ENCODE measurements around the gene HEYL. TPM values are rescaled to one million over a fixed set of nuclear protein-coding genes. Genes with fewer than 3 reads are reported as not detected.

HEYL gene
- total RNA-seq, 1 experiment from 2014 or later: 8.8 TPM

DNA sequence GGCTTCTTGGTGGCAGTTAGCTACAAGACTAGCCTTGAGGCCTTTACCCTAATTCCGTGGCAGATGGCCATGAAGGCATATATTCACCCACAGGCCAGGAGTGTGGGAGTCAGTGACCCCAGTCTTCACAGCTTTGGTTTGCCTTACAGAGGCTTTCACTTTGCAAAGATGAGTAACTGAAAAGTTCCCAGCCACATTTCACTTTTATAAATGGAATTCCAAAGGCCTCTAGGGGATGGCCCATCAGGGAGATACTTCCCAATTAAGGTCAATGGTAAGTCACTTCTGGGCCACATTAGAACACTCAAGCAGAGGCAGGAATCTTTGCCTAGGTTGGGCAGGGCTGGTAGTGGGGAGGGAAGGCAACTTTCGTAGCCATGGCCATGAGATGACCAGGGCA, 13.1 kb upstream of the HEYL start:
- intact Hi-C loops (cut with micrococcal nuclease): loop anchor here (2.0 kb wide), 1 partner anchor 550 kb away; no protein-coding TSS in a partner anchor
- Histone ChIP-seq H2AFZ (ENCODE audit: low read depth, low read length, poor library complexity, severe bottlenecking) (peak overlapping the region; percentile 82), H3K9me2 (ENCODE audit: insufficient read depth) (no peaks in the 10 kb centered on the region), H3K4me2 (ENCODE audit: low read length) (no peak overlapping the region), H3K9me3 (ENCODE audit: control insufficient read depth in 1 of 2, insufficient read depth in 1 of 2, low read depth in 1 of 2, low read length in 2 of 2) (no peaks in the 10 kb centered on the region), H3K4me3 (replicated peaks in 1 of 2; ENCODE audit: low read depth in 1 of 2, low read length in 2 of 2) (no peak overlapping the region), H3K4me1 (ENCODE audit: control insufficient read depth in 1 of 2, insufficient read depth in 2 of 2, low read length in 2 of 2) (peaks cover 0 to 10% of the 10 kb centered on the region in 2 experiments; a peak in 2 of 4 replicates), H3K27ac (ENCODE audit: low read depth, low read length) (no peak overlapping the region), H4K20me1 (ENCODE audit: insufficient read depth) (no peaks in the 10 kb centered on the region), H3K9ac (ENCODE audit: low read length) (no peak overlapping the region), H3K36me3 (ENCODE audit: control insufficient read depth in 1 of 2, insufficient read depth in 2 of 2, low read length in 2 of 2) (no peaks in the 10 kb centered on the region), H3K79me2 (ENCODE audit: insufficient read depth, low read length) (no peaks in the 10 kb centered on the region), H3K27me3 (ENCODE audit: insufficient read depth, low read length) (no peaks in the 10 kb centered on the region)
- no peak for ATAC-seq
- ChIA-PET RAD21 (ENCODE audit: low non-redundant PET in 1 of 2, low total read pairs in 2 of 2, uncharacterized antibody in 2 of 2, unreplicated experiment in 2 of 2) (no interaction called here), CTCF (interaction anchor here (0.6 to 3.4 kb wide), 4 partner anchors 42 to 531 kb away, joined by 3 to 36 read pairs (median 6); no protein-coding TSS in a partner anchor), POLR2A (no interaction called here)
- no TSS peak for BruUV-seq (replicated peaks)
- TF ChIP-seq, protein P1, sequence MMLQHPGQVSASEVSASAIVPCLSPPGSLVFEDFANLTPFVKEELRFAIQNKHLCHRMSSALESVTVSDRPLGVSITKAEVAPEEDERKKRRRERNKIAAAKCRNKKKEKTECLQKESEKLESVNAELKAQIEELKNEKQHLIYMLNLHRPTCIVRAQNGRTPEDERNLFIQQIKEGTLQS (IDR thresholded peaks at IDR 0.05): no peak
- TF ChIP-seq, protein P2, sequence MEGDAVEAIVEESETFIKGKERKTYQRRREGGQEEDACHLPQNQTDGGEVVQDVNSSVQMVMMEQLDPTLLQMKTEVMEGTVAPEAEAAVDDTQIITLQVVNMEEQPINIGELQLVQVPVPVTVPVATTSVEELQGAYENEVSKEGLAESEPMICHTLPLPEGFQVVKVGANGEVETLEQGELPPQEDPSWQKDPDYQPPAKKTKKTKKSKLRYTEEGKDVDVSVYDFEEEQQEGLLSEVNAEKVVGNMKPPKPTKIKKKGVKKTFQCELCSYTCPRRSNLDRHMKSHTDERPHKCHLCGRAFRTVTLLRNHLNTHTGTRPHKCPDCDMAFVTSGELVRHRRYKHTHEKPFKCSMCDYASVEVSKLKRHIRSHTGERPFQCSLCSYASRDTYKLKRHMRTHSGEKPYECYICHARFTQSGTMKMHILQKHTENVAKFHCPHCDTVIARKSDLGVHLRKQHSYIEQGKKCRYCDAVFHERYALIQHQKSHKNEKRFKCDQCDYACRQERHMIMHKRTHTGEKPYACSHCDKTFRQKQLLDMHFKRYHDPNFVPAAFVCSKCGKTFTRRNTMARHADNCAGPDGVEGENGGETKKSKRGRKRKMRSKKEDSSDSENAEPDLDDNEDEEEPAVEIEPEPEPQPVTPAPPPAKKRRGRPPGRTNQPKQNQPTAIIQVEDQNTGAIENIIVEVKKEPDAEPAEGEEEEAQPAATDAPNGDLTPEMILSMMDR (IDR thresholded peaks at IDR 0.05 in 2 of 3, conservative IDR thresholded peaks at IDR 0.05 in 1 of 3; ENCODE audit: borderline replicate concordance in 1 of 3, insufficient read depth in 1 of 3, low read depth in 2 of 3, low read length in 2 of 3): no peak
- TF ChIP-seq SP1 (IDR thresholded peaks at IDR 0.05; ENCODE audit: low read depth) (no peak), TCF7L2 (IDR thresholded peaks at IDR 0.05; ENCODE audit: borderline replicate concordance, extremely low read depth, insufficient read depth, insufficient read length) (no peak)
- no peak for DNase-seq (ENCODE audit: low read depth, low spot score)

DNA sequence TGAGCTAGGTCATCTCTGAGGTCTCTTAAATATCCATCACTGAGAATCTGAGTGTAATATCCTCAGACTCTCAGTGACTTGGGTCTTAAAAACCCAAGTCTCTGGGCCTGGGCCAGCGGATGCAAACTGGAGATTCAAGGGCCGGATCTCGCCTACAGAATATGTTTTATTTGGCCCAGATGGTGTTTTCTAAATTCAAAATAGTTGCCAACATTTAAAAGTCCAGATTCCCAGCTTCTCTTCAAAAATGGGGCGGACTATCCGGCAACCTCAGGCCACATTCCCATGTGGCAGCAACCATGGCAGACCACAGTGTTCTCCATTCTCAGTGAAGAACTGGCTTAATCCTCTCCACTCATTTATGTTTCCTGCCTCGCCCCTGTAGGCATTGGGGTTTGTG, 12.7 kb upstream of the HEYL start:
- Histone ChIP-seq H3K9me2 (ENCODE audit: insufficient read depth) (no peaks in the 10 kb centered on the region), H4K20me1 (ENCODE audit: insufficient read depth) (no peaks in the 10 kb centered on the region), H3K4me2 (ENCODE audit: low read length) (no peak overlapping the region), H3K9ac (ENCODE audit: low read length) (no peak overlapping the region), H3K4me1 (ENCODE audit: control insufficient read depth in 1 of 2, insufficient read depth in 2 of 2, low read length in 2 of 2) (peaks cover 0 to 10% of the 10 kb centered on the region in 2 experiments; a peak in 2 of 4 replicates), H3K27me3 (ENCODE audit: insufficient read depth, low read length) (no peaks in the 10 kb centered on the region), H3K4me3 (replicated peaks in 1 of 2; ENCODE audit: low read depth in 1 of 2, low read length in 2 of 2) (no peak overlapping the region), H3K9me3 (ENCODE audit: control insufficient read depth in 1 of 2, insufficient read depth in 1 of 2, low read depth in 1 of 2, low read length in 2 of 2) (no peaks in the 10 kb centered on the region), H2AFZ (ENCODE audit: low read depth, low read length, poor library complexity, severe bottlenecking) (no peak overlapping the region), H3K36me3 (ENCODE audit: control insufficient read depth in 1 of 2, insufficient read depth in 2 of 2, low read length in 2 of 2) (no peaks in the 10 kb centered on the region), H3K79me2 (ENCODE audit: insufficient read depth, low read length) (no peaks in the 10 kb centered on the region), H3K27ac (ENCODE audit: low read depth, low read length) (no peak overlapping the region)
- ATAC-seq (no peak), DNase-seq (ENCODE audit: low read depth, low spot score) (no peak)
- intact Hi-C loops (cut with micrococcal nuclease): loop anchor here (2.0 kb wide), 1 partner anchor 549 kb away; no protein-coding TSS in a partner anchor
- ChIA-PET POLR2A (no interaction called here), RAD21 (ENCODE audit: low non-redundant PET in 1 of 2, low total read pairs in 2 of 2, uncharacterized antibody in 2 of 2, unreplicated experiment in 2 of 2) (no interaction called here), CTCF (interaction anchor here (0.6 to 3.4 kb wide), 2 partner anchors 45 to 531 kb away, joined by 3 to 36 read pairs; no protein-coding TSS in a partner anchor)
- no TSS peak for BruUV-seq (replicated peaks)
- TF ChIP-seq SIN3A (IDR thresholded peaks at IDR 0.05; ENCODE audit: low read depth) (no peak), CEBPB (IDR thresholded peaks at IDR 0.05; ENCODE audit: low read depth) (no peak), YY1 (IDR thresholded peaks at IDR 0.05; ENCODE audit: extremely low read depth, insufficient replicate concordance, low read depth, low read length) (no peak), CBX3 (IDR thresholded peaks at IDR 0.05; ENCODE audit: low read depth) (no peak), POLR2A (IDR thresholded peaks at IDR 0.05; ENCODE audit: borderline replicate concordance, extremely low read depth, insufficient read depth, insufficient read length) (no peak), ZNF274 (IDR thresholded peaks at IDR 0.05; ENCODE audit: low read depth, low read length) (no peak), EGR1 (IDR thresholded peaks at IDR 0.05; ENCODE audit: low read depth) (no peak), ZFX (IDR thresholded peaks at IDR 0.05) (no peak)
- TF ChIP-seq, protein P3, sequence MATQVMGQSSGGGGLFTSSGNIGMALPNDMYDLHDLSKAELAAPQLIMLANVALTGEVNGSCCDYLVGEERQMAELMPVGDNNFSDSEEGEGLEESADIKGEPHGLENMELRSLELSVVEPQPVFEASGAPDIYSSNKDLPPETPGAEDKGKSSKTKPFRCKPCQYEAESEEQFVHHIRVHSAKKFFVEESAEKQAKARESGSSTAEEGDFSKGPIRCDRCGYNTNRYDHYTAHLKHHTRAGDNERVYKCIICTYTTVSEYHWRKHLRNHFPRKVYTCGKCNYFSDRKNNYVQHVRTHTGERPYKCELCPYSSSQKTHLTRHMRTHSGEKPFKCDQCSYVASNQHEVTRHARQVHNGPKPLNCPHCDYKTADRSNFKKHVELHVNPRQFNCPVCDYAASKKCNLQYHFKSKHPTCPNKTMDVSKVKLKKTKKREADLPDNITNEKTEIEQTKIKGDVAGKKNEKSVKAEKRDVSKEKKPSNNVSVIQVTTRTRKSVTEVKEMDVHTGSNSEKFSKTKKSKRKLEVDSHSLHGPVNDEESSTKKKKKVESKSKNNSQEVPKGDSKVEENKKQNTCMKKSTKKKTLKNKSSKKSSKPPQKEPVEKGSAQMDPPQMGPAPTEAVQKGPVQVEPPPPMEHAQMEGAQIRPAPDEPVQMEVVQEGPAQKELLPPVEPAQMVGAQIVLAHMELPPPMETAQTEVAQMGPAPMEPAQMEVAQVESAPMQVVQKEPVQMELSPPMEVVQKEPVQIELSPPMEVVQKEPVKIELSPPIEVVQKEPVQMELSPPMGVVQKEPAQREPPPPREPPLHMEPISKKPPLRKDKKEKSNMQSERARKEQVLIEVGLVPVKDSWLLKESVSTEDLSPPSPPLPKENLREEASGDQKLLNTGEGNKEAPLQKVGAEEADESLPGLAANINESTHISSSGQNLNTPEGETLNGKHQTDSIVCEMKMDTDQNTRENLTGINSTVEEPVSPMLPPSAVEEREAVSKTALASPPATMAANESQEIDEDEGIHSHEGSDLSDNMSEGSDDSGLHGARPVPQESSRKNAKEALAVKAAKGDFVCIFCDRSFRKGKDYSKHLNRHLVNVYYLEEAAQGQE (IDR thresholded peaks at IDR 0.05; ENCODE audit: low read depth): no peak

Measured in HCT116 (cell line).